GM19193 (cell line): ENCODE results near the gene ACTL6B.

Experiments
- POLR2A ChIP-seq: IDR thresholded peaks from 4 replicates; pipeline ENCODE4 v1.6.1; 2011; ENCODE audit not compliant: insufficient read depth, insufficient read length; ENCODE audit errors: extremely low read depth

ACTL6B gene

GRCh38 chr7:100604976-100605911 lies 51.0 kb downstream of the ACTL6B start:
- TF ChIP-seq POLR2A: no peak

- no peak for TF ChIP-seq POLR2A
Measured at GRCh38 chr7:100604028-100604975, 51.9 kb downstream of the ACTL6B start.

- no peak for TF ChIP-seq POLR2A
Measured at GRCh38 chr7:100603726-100604027, 52.6 kb downstream of the ACTL6B start.

GRCh38 chr7:100602889-100603725 lies 53.1 kb downstream of the ACTL6B start:
- TF ChIP-seq POLR2A: no peak

GRCh38 chr7:100600730-100601038 lies 55.6 kb downstream of the ACTL6B start:
- no peak for TF ChIP-seq POLR2A

GRCh38 chr7:100599911-100600729 lies 56.1 kb downstream of the ACTL6B start:
- no peak for TF ChIP-seq POLR2A

GRCh38 chr7:100598425-100598824 lies 57.8 kb downstream of the ACTL6B start:
- TF ChIP-seq POLR2A: no peak

GRCh38 chr7:100595188-100595587 lies 61.1 kb downstream of the ACTL6B start:
- TF ChIP-seq POLR2A: no peak
